Hippocampal formation (tissue), 2 donors: ENCODE results near the gene CD53.
"Not testable (repeated sequence)": the region's sequence is repeated elsewhere in the genome, so short reads cannot be mapped to it uniquely, and the experiment has no call there.

Experiments used
- DNase-seq, 2 donors: peaks; one replicate each; lab custom pipeline; 2025; lab: John Stamatoyannopoulos, UW

CD53 gene

GRCh38 chr1:110916274-110916668 lies 43.3 kb downstream of the CD53 start:
- DNase-seq, result no peak

GRCh38 chr1:110916669-110917306 lies 43.8 kb downstream of the CD53 start:
- no peak for DNase-seq

DNA sequence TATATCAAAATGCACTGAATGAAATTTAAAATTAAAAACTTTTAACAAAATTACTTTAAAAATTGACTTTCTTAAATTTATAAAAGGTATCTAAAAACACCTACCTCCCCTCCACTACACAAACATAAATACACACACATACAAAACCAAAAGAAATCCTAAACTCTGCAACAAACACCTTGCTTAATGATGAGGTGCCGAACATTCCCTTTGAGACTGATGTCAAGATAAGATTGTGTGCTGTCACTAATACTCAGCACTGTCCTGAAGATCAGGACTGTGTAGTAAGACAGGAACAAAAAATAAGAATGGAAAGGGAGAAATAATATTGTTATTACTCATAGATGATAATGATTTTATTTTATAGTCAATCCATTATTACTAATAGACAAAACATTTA lies 45.1 kb downstream of the CD53 start:
- DNase-seq, result no peak

- no peak for DNase-seq
These were observed 49.0 kb downstream of the CD53 start for GRCh38 chr1:110921953-110922352.

DNA sequence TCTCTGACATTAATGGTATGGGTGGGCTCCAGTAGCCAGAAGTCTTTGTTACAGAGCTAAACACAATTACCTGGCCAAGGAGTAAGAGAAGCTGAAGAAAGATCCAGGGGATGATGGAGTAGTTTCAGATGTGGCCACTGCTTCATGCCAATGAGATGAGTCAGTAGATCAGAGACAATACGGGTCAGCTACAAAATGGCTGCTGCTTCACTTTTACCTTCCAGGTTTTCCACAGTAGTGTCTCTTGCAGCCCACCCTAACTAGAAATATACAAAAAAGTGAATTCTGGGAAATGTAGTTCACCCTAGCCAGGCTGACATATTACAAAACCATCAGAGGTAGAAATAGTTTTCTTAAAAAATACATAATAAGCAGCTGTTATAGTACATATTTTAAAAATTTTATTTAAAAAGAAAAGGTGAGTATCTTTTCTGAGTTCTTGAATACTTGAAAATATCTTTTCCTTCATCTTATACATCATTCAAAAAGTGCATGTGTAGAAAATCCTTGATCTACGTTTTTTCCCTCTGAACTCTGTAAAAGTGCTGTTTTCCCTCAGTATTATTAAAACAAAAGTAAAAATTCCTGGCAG lies 54.6 kb downstream of the CD53 start:
- DNase-seq, result no peak

DNA sequence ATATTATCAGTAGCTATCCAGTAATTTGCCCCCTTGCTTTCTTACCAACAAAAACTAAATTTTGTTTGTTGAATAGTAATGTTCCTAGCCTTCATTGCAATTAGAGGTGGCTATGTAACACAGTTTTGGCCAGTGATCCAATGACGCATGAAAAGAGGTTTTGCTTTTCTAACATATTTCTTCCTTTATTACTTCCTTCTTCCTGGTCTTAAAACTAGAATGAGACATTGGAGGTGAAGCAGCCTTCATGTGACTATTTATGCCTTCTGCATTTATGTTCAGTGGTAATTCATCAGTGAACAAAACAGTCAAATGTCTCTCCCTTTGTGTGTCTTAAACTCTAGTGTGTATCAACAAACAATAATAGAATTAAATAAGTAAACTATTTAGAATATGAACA lies 55.2 kb downstream of the CD53 start:
- DNase-seq, result no peak

GRCh38 chr1:110928904-110929303 lies 56.0 kb downstream of the CD53 start:
- DNase-seq, result no peak

DNA sequence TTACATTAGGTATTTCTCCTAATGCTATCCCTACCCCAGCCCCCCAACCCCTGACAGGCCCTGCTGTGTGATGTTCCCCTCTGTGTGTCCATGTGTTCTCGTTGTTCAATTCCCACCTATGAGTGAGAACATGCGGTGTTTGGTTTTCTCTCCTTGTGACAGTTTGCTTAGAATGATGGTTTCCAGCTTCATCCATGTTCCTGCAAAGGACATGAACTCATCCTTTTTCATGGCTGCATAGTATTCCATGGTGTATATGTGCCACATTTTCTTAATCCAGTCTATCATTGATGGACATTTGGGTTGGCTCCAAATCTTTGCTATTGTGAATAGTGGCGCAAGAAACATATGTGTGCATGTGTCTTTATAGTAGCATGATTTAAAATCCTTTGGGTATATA lies 58.1 kb downstream of the CD53 start:
- not testable (repeated sequence) for DNase-seq

GRCh38 chr1:110936567-110936966 lies 63.6 kb downstream of the CD53 start:
- no peak for DNase-seq

DNA sequence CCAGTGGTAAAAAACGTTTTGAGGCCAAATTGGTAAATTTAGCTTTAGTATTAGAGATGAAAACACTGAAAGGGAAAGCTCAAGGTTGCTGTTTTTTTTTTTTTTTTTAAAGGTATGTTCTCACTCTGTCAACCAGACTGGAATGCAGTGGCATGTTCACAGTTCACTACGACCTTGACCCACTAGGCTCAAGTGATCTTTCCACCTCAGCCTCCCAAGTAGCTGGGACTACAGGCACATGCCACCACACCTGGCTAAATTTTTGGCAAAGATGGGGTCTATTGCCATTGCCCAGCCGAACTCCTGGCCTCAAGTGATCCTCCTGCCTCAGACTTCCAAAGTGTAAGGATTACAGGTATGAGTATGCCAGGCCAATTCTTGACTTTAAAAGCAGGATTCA lies 71.9 kb downstream of the CD53 start:
- DNase-seq, result no peak

DNA sequence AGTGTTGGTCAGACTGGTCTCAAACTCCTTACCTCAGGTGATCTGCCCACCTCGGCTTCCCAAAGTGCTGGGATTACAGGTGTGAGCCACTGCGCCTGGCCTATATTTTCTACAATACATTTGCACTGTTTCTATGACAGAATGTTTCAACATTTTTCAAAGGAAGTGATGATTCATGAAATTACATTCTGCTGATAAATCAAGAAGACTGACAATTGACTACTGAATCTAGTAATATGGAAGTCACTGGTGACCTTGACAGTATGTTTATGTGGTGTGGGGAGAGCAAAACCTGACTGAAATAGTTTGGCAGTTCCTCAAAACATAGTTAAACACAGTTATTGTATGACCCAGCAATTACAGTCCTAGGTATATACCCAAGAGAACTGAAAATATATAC lies 72.7 kb downstream of the CD53 start:
- DNase-seq, result no peak

GRCh38 chr1:110948038-110948810 lies 75.3 kb downstream of the CD53 start:
- DNase-seq, result no peak
